HL-60/S4 (cell line): ENCODE measurements around the gene PRR5L.

Source experiments
- in situ Hi-C: fragments of 300-500 bp; cut with MboI; formaldehyde crosslinking; loops from 2 replicates; pipeline ENCODE4 v1.14.3; 2022; ENCODE audit warnings: low sequenced_read_pairs

Gene PRR5L

GRCh38 chr11:36454941-36455631 lies 159.0 kb downstream of the PRR5L start:
- in situ Hi-C loops: no loop called here

GRCh38 chr11:36455658-36456111 lies 159.6 kb downstream of the PRR5L start:
- in situ Hi-C loops: no loop called here

- in situ Hi-C loops: no loop called here
Observed at GRCh38 chr11:36456156-36456555, 160.1 kb downstream of the PRR5L start.

GRCh38 chr11:36458129-36458915 lies 162.2 kb downstream of the PRR5L start:
- in situ Hi-C loops: no loop called here

GRCh38 chr11:36459046-36459445 lies 163.0 kb downstream of the PRR5L start:
- in situ Hi-C loops: no loop called here

- in situ Hi-C loops: no loop called here
Observed at GRCh38 chr11:36460220-36460619, 164.1 kb downstream of the PRR5L start.

GRCh38 chr11:36462321-36462720 lies 166.2 kb downstream of the PRR5L start:
- in situ Hi-C loops: no loop called here

- in situ Hi-C loops: no loop called here
Observed at GRCh38 chr11:36463781-36464180, 167.7 kb downstream of the PRR5L start.

- in situ Hi-C loops: no loop called here
Observed at GRCh38 chr11:36464720-36465119, 168.6 kb downstream of the PRR5L start.

GRCh38 chr11:36465449-36466163 lies 169.5 kb downstream of the PRR5L start:
- in situ Hi-C loops: no loop called here

- in situ Hi-C loops: no loop called here
Observed at GRCh38 chr11:36467012-36467411, 170.9 kb downstream of the PRR5L start.

- in situ Hi-C loops: no loop called here
Observed at GRCh38 chr11:36467916-36468315, 171.8 kb downstream of the PRR5L start.

- in situ Hi-C loops: no loop called here
Observed at GRCh38 chr11:36469063-36469462, 173.0 kb downstream of the PRR5L start.

GRCh38 chr11:36469881-36470802 lies 174.1 kb downstream of the PRR5L start:
- in situ Hi-C loops: loop anchor here (10.0 kb wide), 1 partner anchor 175 kb away; the partner anchor contains the start of gene PRR5L

- in situ Hi-C loops: loop anchor here (10.0 kb wide), 1 partner anchor 177 kb away; the partner anchor contains the start of gene PRR5L
Observed at GRCh38 chr11:36471577-36471976, 175.5 kb downstream of the PRR5L start.

GRCh38 chr11:36475192-36475591 lies 179.1 kb downstream of the PRR5L start:
- in situ Hi-C loops: loop anchor here (10.0 to 25.0 kb wide), 2 partner anchors 180 to 863 kb away; partner anchors contain the start of genes FJX1 and PRR5L

- in situ Hi-C loops: loop anchor here (10.0 to 25.0 kb wide), 2 partner anchors 184 to 867 kb away; partner anchors contain the start of genes FJX1 and PRR5L
Observed at GRCh38 chr11:36478700-36479329, 182.7 kb downstream of the PRR5L start.

- in situ Hi-C loops: loop anchor here (25.0 kb wide), 1 partner anchor 869 kb away; the partner anchor contains the start of gene FJX1
Observed at GRCh38 chr11:36480833-36481232, 184.7 kb downstream of the PRR5L start.

- in situ Hi-C loops: loop anchor here (25.0 kb wide), 1 partner anchor 871 kb away; the partner anchor contains the start of gene FJX1
Observed at GRCh38 chr11:36483042-36483441, 187.0 kb downstream of the PRR5L start.
